Measurements from ENCODE around the gene NFIA.

DNA sequence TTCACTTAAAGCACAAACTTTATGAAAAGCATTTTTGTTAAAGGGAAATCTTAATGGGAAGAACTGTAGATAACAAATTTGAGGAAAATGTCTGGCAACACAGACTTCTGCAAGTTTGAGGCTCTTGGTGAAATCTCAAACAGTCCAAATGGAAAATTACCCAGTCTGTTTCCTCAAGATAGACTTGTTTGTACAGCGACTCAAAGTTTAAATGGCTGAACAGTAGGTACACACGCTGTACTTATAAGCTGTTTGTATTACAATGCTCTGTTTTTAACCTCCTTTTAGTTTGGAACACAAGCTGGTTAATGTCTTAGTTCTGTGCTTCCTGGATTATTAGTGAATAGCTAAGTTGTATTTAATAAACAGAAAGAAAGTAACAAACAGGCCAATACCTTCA is 217.1 kb downstream of the NFIA start:
- TF ChIP-seq, protein P1, sequence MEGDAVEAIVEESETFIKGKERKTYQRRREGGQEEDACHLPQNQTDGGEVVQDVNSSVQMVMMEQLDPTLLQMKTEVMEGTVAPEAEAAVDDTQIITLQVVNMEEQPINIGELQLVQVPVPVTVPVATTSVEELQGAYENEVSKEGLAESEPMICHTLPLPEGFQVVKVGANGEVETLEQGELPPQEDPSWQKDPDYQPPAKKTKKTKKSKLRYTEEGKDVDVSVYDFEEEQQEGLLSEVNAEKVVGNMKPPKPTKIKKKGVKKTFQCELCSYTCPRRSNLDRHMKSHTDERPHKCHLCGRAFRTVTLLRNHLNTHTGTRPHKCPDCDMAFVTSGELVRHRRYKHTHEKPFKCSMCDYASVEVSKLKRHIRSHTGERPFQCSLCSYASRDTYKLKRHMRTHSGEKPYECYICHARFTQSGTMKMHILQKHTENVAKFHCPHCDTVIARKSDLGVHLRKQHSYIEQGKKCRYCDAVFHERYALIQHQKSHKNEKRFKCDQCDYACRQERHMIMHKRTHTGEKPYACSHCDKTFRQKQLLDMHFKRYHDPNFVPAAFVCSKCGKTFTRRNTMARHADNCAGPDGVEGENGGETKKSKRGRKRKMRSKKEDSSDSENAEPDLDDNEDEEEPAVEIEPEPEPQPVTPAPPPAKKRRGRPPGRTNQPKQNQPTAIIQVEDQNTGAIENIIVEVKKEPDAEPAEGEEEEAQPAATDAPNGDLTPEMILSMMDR (tag by site-specific recombination; IDR thresholded peaks at IDR 0.05), result no peak
- TF ChIP-seq ZNF174 (tag by site-specific recombination; IDR thresholded peaks at IDR 0.05), result no peak
- no peak for TF ChIP-seq PBX3 (CRISPR knock-in tag; IDR thresholded peaks at IDR 0.05)
- TF ChIP-seq ZNF433 (tag by site-specific recombination; IDR thresholded peaks at IDR 0.05; ENCODE audit: low read depth), result no peak
- TF ChIP-seq BCL11A (tag by site-specific recombination; IDR thresholded peaks at IDR 0.05; ENCODE audit: low read depth), result no peak
- TF ChIP-seq ZNF155 (tag by site-specific recombination; IDR thresholded peaks at IDR 0.05), result no peak
- TF ChIP-seq, protein P2, sequence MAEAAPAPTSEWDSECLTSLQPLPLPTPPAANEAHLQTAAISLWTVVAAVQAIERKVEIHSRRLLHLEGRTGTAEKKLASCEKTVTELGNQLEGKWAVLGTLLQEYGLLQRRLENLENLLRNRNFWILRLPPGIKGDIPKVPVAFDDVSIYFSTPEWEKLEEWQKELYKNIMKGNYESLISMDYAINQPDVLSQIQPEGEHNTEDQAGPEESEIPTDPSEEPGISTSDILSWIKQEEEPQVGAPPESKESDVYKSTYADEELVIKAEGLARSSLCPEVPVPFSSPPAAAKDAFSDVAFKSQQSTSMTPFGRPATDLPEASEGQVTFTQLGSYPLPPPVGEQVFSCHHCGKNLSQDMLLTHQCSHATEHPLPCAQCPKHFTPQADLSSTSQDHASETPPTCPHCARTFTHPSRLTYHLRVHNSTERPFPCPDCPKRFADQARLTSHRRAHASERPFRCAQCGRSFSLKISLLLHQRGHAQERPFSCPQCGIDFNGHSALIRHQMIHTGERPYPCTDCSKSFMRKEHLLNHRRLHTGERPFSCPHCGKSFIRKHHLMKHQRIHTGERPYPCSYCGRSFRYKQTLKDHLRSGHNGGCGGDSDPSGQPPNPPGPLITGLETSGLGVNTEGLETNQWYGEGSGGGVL (tag by site-specific recombination; IDR thresholded peaks at IDR 0.05), result no peak
- TF ChIP-seq TCF7L2 (IDR thresholded peaks at IDR 0.05; ENCODE audit: borderline replicate concordance, low read depth, low read length), result no peak
- no peak for TF ChIP-seq SCRT1 (tag by site-specific recombination; IDR thresholded peaks at IDR 0.05; ENCODE audit: borderline replicate concordance)
- no peak for TF ChIP-seq HOXA7 (CRISPR knock-in tag; IDR thresholded peaks at IDR 0.05; ENCODE audit: borderline replicate concordance)
- TF ChIP-seq ZNF629 (tag by site-specific recombination; IDR thresholded peaks at IDR 0.05), result no peak
- no peak for TF ChIP-seq MYNN (tag by site-specific recombination; IDR thresholded peaks at IDR 0.05; ENCODE audit: borderline replicate concordance)
- no peak for TF ChIP-seq ZNF157 (tag by site-specific recombination; IDR thresholded peaks at IDR 0.05)
- TF ChIP-seq YY1 (tag by site-specific recombination; IDR thresholded peaks at IDR 0.05), result no peak

Measured in HEK293 (cell line).